HG02870 (cell line): ENCODE measurements around the gene ZFP57.

ENCODE experiments used
- ATAC-seq: cut with Tn5 transposase; IDR thresholded peaks from one replicate; pipeline ENCODE4 v1.9.1; 2021; ENCODE audit warnings: mild to moderate bottlenecking, moderate library complexity; ENCODE audit not compliant: unreplicated experiment

Gene ZFP57

GRCh38 chr6:29680904-29681303 is at the start of gene ZFP57:
Gene ZFP57, minus strand, starts transcription at chr6:29681152. Its CDS starts 4,149 bp downstream, at chr6:29677003.
- no peak for ATAC-seq

GRCh38 chr6:29730575-29731126 is 49.7 kb upstream of the ZFP57 start:
- ATAC-seq: no peak

- ATAC-seq: no peak
Observed at GRCh38 chr6:29729774-29730328, 48.9 kb upstream of the ZFP57 start.

- no peak for ATAC-seq
Observed at GRCh38 chr6:29728875-29729270, 47.9 kb upstream of the ZFP57 start.

- ATAC-seq: no peak
Observed at GRCh38 chr6:29728173-29728874, 47.4 kb upstream of the ZFP57 start.

- no peak for ATAC-seq
Observed at GRCh38 chr6:29727637-29728036, 46.7 kb upstream of the ZFP57 start.

- ATAC-seq: no peak
Observed at GRCh38 chr6:29726571-29727194, 45.7 kb upstream of the ZFP57 start.

GRCh38 chr6:29726001-29726400 is 45.0 kb upstream of the ZFP57 start:
- ATAC-seq: no peak

GRCh38 chr6:29724937-29725869 is 44.3 kb upstream of the ZFP57 start:
- ATAC-seq: no peak

GRCh38 chr6:29723666-29724588 is 43.0 kb upstream of the ZFP57 start:
- ATAC-seq: peak; percentile 41

- ATAC-seq: peak; percentile 87
Observed at GRCh38 chr6:29723262-29723665, 42.3 kb upstream of the ZFP57 start, which contains the start of gene HLA-F. Gene HLA-F, plus strand, starts transcription at chr6:29723434. Its CDS starts 30 bp downstream, at chr6:29723464.

- ATAC-seq: no peak
Observed at GRCh38 chr6:29720863-29721262, 39.9 kb upstream of the ZFP57 start.

GRCh38 chr6:29710281-29710941 is 29.5 kb upstream of the ZFP57 start:
- no peak for ATAC-seq

GRCh38 chr6:29709188-29709587 is 28.2 kb upstream of the ZFP57 start:
- no peak for ATAC-seq

GRCh38 chr6:29708432-29709179 is 27.7 kb upstream of the ZFP57 start:
- ATAC-seq: no peak

- no peak for ATAC-seq
Observed at GRCh38 chr6:29705389-29706231, 24.7 kb upstream of the ZFP57 start.

- ATAC-seq: no peak
Observed at GRCh38 chr6:29702519-29703103, 21.7 kb upstream of the ZFP57 start.
